HCT116 (cell line): ENCODE results near the gene MAP4. TPM values are rescaled to one million over a fixed set of nuclear protein-coding genes. Genes with fewer than 3 reads are reported as not detected.

ENCODE experiments used
- ATAC-seq: fragments of 200-7000 bp; cut with Tn5 transposase; 2 replicates; pipeline ENCODE4 v1.9.1; 2020; ENCODE audit warnings: mild to moderate bottlenecking, moderate library complexity
- BruUV-seq: library from RNA; stranded (reverse); fragments of 400-500 nt; replicated peaks from 2 replicates; lab custom pipeline; 2021; lab: Mats Ljungman, UMichigan
- CTCF ChIA-PET: fragments of 300-600 bp; sonication (Branson Sonifier 250); formaldehyde crosslinking; loops from one replicate; lab custom pipeline; 2021; ENCODE audit warnings: antibody characterized with exemption; lab: Charles Lee
- POLR2A ChIA-PET: fragments of 300-600, 350-600 bp; sonication (Branson Sonifier 250); formaldehyde crosslinking; loops from one replicate; lab custom pipeline; 2021; ENCODE audit warnings: antibody characterized with exemption; lab: Charles Lee
- RAD21 ChIA-PET, 2 experiments: fragments of 300-600 bp; sonication (Branson Sonifier 250); formaldehyde crosslinking; loops; one replicate each; lab custom pipeline; 2023; ENCODE audit warnings: low total read pairs in 2 of 2; ENCODE audit not compliant: uncharacterized antibody in 2 of 2, unreplicated experiment in 2 of 2, low non-redundant PET in 1 of 2; lab: Charles Lee
- DNase-seq: peaks from one replicate; pipeline ENCODE4 v3.0.0-alpha.2; 2010; ENCODE audit warnings: low read depth, low spot score
- H2AFZ ChIP-seq: fragments of 200-600 bp; shearing (Covaris generic), sonication (generic); 2 replicates; pipeline ENCODE4 v1.6.1; 2017; ENCODE audit warnings: low read depth, mixed run types, mixed read lengths, antibody characterized with exemption, low read length; ENCODE audit not compliant: poor library complexity, severe bottlenecking
- H3K27ac ChIP-seq: 2 replicates; pipeline ENCODE4 v1.5.1; 2012; ENCODE audit warnings: low read depth, low read length
- H3K27me3 ChIP-seq: fragments of 200-600 bp; sonication (generic); 2 replicates; pipeline ENCODE4 v1.6.1; 2016; ENCODE audit warnings: mixed run types, low read length, mixed read lengths; ENCODE audit not compliant: insufficient read depth
- H3K36me3 ChIP-seq, 2 experiments: fragments of 200-500 bp in 1 of 2; fragments of 200-600 bp in 1 of 2; sonication (Bioruptor generic) in 1 of 2; sonication (generic) in 1 of 2; 2 replicates each; pipeline versions ENCODE4 v1.5.1 to v1.6.1; 2014 to 2016; ENCODE audit warnings: low read length in 2 of 2, inconsistent platforms in 1 of 2, mixed read lengths in 1 of 2, mixed run types in 1 of 2; ENCODE audit not compliant: insufficient read depth in 2 of 2, control insufficient read depth in 1 of 2
- H3K4me1 ChIP-seq, 2 experiments: fragments of 200-600 bp in 1 of 2; sonication (generic) in 1 of 2; 2 replicates each; pipeline versions ENCODE4 v1.5.1 to v1.6.1; 2012 to 2017; ENCODE audit warnings: low read length in 2 of 2, inconsistent platforms in 1 of 2, mild to moderate bottlenecking in 1 of 2, mixed read lengths in 1 of 2, mixed run types in 1 of 2, moderate library complexity in 1 of 2; ENCODE audit not compliant: insufficient read depth in 2 of 2, control insufficient read depth in 1 of 2
- H3K4me2 ChIP-seq: fragments of 200-600 bp; sonication (generic); 2 replicates; pipeline ENCODE4 v1.6.1; 2017; ENCODE audit warnings: mixed run types, low read length, mixed read lengths
- H3K4me3 ChIP-seq, 2 experiments: fragments of 200-600 bp in 1 of 2; sonication (generic) in 1 of 2; replicated peaks in 1 of 2; 2 replicates each; pipeline ENCODE4 v1.5.1; 2011 to 2016; ENCODE audit warnings: low read length in 2 of 2, control low read depth in 1 of 2, low read depth in 1 of 2, mild to moderate bottlenecking in 1 of 2, mixed read lengths in 1 of 2, mixed run types in 1 of 2
- H3K79me2 ChIP-seq: fragments of 200-600 bp; sonication (generic); 2 replicates; pipeline ENCODE4 v1.6.1; 2017; ENCODE audit warnings: mild to moderate bottlenecking, mixed run types, low read length, moderate library complexity, mixed read lengths; ENCODE audit not compliant: insufficient read depth
- H3K9ac ChIP-seq: fragments of 200-600 bp; sonication (generic); 2 replicates; pipeline ENCODE4 v1.6.1; 2016; ENCODE audit warnings: low read length, mixed read lengths
- H3K9me2 ChIP-seq: fragments of 200-600 bp; sonication (generic), shearing (Covaris generic); 2 replicates; pipeline ENCODE4 v1.6.1; 2017; ENCODE audit warnings: mixed run types, mild to moderate bottlenecking, moderate library complexity; ENCODE audit not compliant: insufficient read depth
- H3K9me3 ChIP-seq, 2 experiments: fragments of 200-500 bp in 1 of 2; fragments of 200-600 bp in 1 of 2; sonication (Bioruptor generic) in 1 of 2; sonication (generic) in 1 of 2; 2 replicates each; pipeline ENCODE4 v1.6.1; 2014 to 2017; ENCODE audit warnings: low read length in 2 of 2, mixed read lengths in 2 of 2, inconsistent platforms in 1 of 2, low read depth in 1 of 2, mild to moderate bottlenecking in 1 of 2, mixed run types in 1 of 2, moderate library complexity in 1 of 2; ENCODE audit not compliant: control insufficient read depth in 1 of 2, insufficient read depth in 1 of 2
- H4K20me1 ChIP-seq: fragments of 200-600 bp; sonication (generic), shearing (Covaris generic); 2 replicates; pipeline ENCODE4 v1.6.1; 2017; ENCODE audit warnings: mixed run types, mild to moderate bottlenecking, moderate library complexity; ENCODE audit not compliant: insufficient read depth
- CBX3 ChIP-seq: IDR thresholded peaks from 2 replicates; pipeline ENCODE4 v1.6.1; 2012; ENCODE audit warnings: low read depth
- CEBPB ChIP-seq: IDR thresholded peaks from 2 replicates; pipeline ENCODE4 v1.6.1; 2012; ENCODE audit warnings: low read depth
- EGR1 ChIP-seq: IDR thresholded peaks from 2 replicates; pipeline ENCODE4 v1.6.1; 2012; ENCODE audit warnings: low read depth
- EZH2phosphoT487 ChIP-seq: fragments of 200-600 bp; IDR thresholded peaks from 2 replicates; pipeline ENCODE4 v1.6.1; 2018; ENCODE audit warnings: antibody characterized with exemption, borderline replicate concordance
- JUND ChIP-seq: IDR thresholded peaks from 2 replicates; pipeline ENCODE4 v1.6.1; 2012
- SIN3A ChIP-seq: IDR thresholded peaks from 2 replicates; pipeline ENCODE4 v1.6.1; 2012; ENCODE audit warnings: low read depth
- SRF ChIP-seq: IDR thresholded peaks from 2 replicates; pipeline ENCODE4 v1.6.1; 2012; ENCODE audit warnings: low read depth
- intact Hi-C: fragments of 100-400 bp; cut with micrococcal nuclease; formaldehyde crosslinking; loops from 2 replicates; pipeline ENCODE4 v1.10.0; 2022
- total RNA-seq: library from RNA; stranded (reverse); gene quantifications from one replicate; pipeline ENCODE4 v1.2.1, GENCODE V29; 2021; ENCODE audit not compliant: unreplicated experiment
- TF ChIP-seq, protein P1 (sequence below), 3 experiments: fragments of 200-600 bp in 1 of 3; sonication (generic) in 1 of 3; IDR thresholded peaks in 2 of 3; conservative IDR thresholded peaks in 1 of 3; 2 replicates each; pipeline ENCODE4 v1.5.1; 2012 to 2017; ENCODE audit warnings: low read depth in 2 of 3, low read length in 2 of 3, antibody characterized with exemption in 1 of 3, borderline replicate concordance in 1 of 3, control low read depth in 1 of 3, mild to moderate bottlenecking in 1 of 3, mixed read lengths in 1 of 3, mixed run types in 1 of 3, moderate library complexity in 1 of 3; ENCODE audit not compliant: insufficient read depth in 1 of 3

The MAP4 gene
- total RNA-seq, 1 experiment from 2014 or later = 200 TPM

DNA sequence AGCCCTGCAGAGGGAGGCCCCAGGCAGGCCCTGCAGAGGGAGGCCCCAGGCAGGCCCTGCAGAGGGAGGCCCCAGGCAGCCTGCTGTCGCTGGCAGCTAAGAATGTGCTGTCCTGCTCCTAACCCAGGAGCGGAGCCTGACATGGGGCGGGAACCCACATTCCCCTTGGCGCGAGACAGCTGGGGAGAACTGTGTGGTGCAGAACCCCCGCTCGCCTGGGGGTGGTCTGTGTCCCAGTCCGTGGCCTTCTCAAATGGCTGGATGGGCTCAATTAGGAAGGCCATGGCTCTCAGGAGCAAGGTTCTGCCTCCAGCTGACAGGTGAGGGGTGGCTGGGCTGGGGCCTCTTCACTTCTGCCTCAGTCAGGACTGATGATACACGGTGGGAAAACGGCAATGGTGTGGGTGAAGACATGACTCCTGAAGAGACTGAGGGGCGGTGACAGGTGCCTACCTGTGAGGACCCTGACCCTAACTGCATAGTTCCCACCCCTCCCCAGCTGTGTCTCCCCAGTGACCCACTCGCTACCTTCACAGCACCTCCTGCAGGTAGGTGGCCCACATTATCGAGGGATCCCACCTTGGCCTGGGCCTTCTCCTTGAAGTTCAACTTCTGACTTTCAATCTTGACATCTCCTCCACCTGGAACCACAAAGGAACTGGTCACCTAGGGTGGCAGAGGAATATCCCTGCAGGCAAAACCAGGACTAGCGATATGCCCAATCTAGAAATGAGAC, 161.3 kb downstream of the MAP4 start:
- Histone ChIP-seq H3K9ac (no peak overlapping the region), H4K20me1 (no peaks in the 10 kb centered on the region), H3K27me3 (no peaks in the 10 kb centered on the region), H3K9me2 (no peaks in the 10 kb centered on the region), H3K36me3 (peaks cover 6 to 16% of the 10 kb centered on the region in 2 experiments; a peak in 3 of 4 replicates), H3K27ac (no peak overlapping the region), H3K79me2 (no peaks in the 10 kb centered on the region), H3K9me3 (no peaks in the 10 kb centered on the region), H3K4me1 (no peaks in the 10 kb centered on the region), H3K4me3 (no peak overlapping the region), H3K4me2 (no peak overlapping the region), H2AFZ (no peak overlapping the region)
- no peak for TF ChIP-seq CBX3
- TF ChIP-seq, protein P1, sequence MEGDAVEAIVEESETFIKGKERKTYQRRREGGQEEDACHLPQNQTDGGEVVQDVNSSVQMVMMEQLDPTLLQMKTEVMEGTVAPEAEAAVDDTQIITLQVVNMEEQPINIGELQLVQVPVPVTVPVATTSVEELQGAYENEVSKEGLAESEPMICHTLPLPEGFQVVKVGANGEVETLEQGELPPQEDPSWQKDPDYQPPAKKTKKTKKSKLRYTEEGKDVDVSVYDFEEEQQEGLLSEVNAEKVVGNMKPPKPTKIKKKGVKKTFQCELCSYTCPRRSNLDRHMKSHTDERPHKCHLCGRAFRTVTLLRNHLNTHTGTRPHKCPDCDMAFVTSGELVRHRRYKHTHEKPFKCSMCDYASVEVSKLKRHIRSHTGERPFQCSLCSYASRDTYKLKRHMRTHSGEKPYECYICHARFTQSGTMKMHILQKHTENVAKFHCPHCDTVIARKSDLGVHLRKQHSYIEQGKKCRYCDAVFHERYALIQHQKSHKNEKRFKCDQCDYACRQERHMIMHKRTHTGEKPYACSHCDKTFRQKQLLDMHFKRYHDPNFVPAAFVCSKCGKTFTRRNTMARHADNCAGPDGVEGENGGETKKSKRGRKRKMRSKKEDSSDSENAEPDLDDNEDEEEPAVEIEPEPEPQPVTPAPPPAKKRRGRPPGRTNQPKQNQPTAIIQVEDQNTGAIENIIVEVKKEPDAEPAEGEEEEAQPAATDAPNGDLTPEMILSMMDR (IDR thresholded peaks at IDR 0.05 in 2 of 3, conservative IDR thresholded peaks at IDR 0.05 in 1 of 3; ENCODE audit: borderline replicate concordance in 1 of 3, insufficient read depth in 1 of 3, low read depth in 2 of 3, low read length in 2 of 3) = peak in 2 of 3 experiments; percentile 9 to 38; a peak in 2 of 6 replicates
- intact Hi-C loops = loop anchor here (5.0 kb wide), 1 partner anchor 137 kb away; no protein-coding TSS in a partner anchor
- ATAC-seq = no peak
- RAD21 ChIA-PET = no interaction called here
- POLR2A ChIA-PET = no interaction called here
- DNase-seq = no peak
- no TSS peak for BruUV-seq
- CTCF ChIA-PET = no interaction called here

- Histone ChIP-seq H3K27ac (no peak overlapping the region), H3K4me3 (no peak overlapping the region), H3K4me1 (no peaks in the 10 kb centered on the region), H3K36me3 (peaks cover 10 to 16% of the 10 kb centered on the region in 2 experiments; a peak in 3 of 4 replicates), H3K9me2 (no peaks in the 10 kb centered on the region), H4K20me1 (no peaks in the 10 kb centered on the region), H3K79me2 (no peaks in the 10 kb centered on the region), H2AFZ (no peak overlapping the region), H3K9me3 (no peaks in the 10 kb centered on the region), H3K9ac (no peak overlapping the region), H3K27me3 (no peaks in the 10 kb centered on the region), H3K4me2 (no peak overlapping the region)
- ATAC-seq = no peak
- ChIA-PET RAD21 (no interaction called here), CTCF (no interaction called here), POLR2A (no interaction called here)
- no peak for DNase-seq
- BruUV-seq = no TSS peak
- intact Hi-C loops = loop anchor here (5.0 kb wide), 1 partner anchor 138 kb away; no protein-coding TSS in a partner anchor
- TF ChIP-seq SIN3A (no peak), SRF (no peak), CEBPB (no peak), EZH2phosphoT487 (no peak), JUND (no peak), EGR1 (no peak)
These were observed 161.9 kb downstream of the MAP4 start for GRCh38 chr3:47854267-47854666.
